ENCODE results near the gene LRP10. TPM values are rescaled to one million over a fixed set of nuclear protein-coding genes. Genes with fewer than 3 reads are reported as not detected.
"Not testable (repeated sequence)": the region's sequence is repeated elsewhere in the genome, so short reads cannot be mapped to it uniquely, and the experiment has no call there.

The LRP10 gene
- total RNA-seq, 1 donor from 2014 or later, result 38.6 TPM

DNA sequence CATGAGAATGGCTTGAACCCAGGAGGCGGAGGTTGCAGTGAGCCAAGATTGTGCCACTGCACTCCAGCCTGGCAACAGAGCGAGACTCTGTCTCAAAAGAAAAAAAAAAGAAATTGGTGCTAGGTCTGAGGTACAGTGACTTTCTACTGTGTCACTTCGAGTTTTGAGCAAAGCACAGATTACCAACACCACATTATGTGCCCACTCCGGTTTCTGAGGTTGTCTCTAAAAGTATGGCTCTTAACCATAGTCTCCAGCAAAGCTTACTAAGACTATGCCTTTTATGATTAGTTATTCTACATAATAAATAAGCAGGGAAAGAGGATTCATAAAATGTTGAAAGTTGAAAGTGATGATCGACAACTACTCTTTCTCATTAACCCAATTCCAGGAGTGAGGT lies 39.4 kb downstream of the LRP10 start:
- no peak overlapping the region for H3K27ac Mint-ChIP-seq
- H3K4me1 Mint-ChIP-seq, result peaks cover 5% of the 10 kb centered on the region
- no peaks in the 10 kb centered on the region for H3K27me3 Mint-ChIP-seq (ENCODE audit: low read depth)
- H3K9me3 Mint-ChIP-seq, result no peaks in the 10 kb centered on the region
- TF ChIP-seq, protein P1, sequence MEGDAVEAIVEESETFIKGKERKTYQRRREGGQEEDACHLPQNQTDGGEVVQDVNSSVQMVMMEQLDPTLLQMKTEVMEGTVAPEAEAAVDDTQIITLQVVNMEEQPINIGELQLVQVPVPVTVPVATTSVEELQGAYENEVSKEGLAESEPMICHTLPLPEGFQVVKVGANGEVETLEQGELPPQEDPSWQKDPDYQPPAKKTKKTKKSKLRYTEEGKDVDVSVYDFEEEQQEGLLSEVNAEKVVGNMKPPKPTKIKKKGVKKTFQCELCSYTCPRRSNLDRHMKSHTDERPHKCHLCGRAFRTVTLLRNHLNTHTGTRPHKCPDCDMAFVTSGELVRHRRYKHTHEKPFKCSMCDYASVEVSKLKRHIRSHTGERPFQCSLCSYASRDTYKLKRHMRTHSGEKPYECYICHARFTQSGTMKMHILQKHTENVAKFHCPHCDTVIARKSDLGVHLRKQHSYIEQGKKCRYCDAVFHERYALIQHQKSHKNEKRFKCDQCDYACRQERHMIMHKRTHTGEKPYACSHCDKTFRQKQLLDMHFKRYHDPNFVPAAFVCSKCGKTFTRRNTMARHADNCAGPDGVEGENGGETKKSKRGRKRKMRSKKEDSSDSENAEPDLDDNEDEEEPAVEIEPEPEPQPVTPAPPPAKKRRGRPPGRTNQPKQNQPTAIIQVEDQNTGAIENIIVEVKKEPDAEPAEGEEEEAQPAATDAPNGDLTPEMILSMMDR (IDR thresholded peaks at IDR 0.05; ENCODE audit: unreplicated experiment), result no peak
- peaks cover 21% of the 10 kb centered on the region for H3K36me3 Mint-ChIP-seq
- no peak overlapping the region for H3K4me3 Mint-ChIP-seq
- DNase-seq (ENCODE audit: low spot score in 2 of 2, unreplicated experiment in 2 of 2), result no peak

DNA sequence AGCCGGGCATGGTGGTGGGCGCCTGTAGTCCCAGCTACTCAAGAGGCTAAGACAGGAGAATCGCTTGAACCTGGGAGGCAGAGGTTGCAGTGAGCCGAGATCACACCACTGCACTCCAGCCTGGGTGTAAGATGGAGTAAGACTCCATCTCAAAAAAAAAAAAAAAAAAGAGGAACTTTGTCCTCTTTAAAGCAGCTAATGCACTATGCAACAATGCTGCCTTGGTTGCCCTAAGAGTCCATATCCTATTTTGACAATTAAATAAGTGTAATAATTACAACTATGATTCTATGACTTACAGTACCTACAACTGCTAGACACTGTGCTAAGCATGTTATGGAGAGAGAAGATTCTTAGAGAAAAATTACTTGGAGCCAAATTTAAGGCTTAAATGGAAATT lies 43.3 kb downstream of the LRP10 start:
- DNase-seq (ENCODE audit: low spot score in 2 of 2, unreplicated experiment in 2 of 2); H3K27me3 Mint-ChIP-seq (ENCODE audit: low read depth); H3K36me3 Mint-ChIP-seq; H3K4me3 Mint-ChIP-seq; H3K9me3 Mint-ChIP-seq; H3K27ac Mint-ChIP-seq: not testable (repeated sequence)
- peaks cover 27% of the 10 kb centered on the region for H3K4me1 Mint-ChIP-seq

DNA sequence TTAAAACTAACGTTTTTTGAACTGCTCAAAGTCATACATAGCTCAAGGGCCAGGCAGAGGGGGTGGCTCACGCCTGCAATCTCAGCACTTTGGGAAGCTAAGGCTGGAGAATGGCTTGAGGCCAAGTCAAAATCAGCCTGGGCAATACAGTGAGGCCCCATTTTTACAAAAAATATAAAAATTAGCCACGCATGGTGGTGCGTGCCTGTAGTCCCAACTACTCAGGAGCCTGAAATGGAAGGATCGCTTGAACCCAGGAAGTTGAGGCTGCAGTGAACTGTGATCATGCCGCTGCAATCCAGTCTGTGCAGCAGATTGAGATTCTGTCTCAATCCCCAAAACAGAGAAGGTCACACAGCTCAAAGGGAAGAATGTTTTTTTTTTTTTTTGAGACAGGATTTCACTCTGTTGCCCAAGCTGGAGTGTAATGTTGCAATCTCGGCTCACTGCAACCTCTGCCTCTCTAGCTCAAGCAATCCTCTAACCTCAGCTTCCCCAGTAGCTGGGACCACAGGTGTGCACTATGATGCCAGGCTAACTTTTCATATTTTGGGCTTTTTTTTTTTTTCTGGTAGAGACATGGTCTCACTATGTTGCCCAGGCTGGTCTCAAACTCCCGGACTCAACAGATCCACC lies 44.5 kb downstream of the LRP10 start:
- Mint-ChIP-seq H3K27ac (peak overlapping the region; percentile 43), H3K27me3 (ENCODE audit: low read depth) (no peaks in the 10 kb centered on the region), H3K9me3 (no peaks in the 10 kb centered on the region), H3K4me3 (no peak overlapping the region), H3K36me3 (peaks cover 10% of the 10 kb centered on the region), H3K4me1 (peaks cover 27% of the 10 kb centered on the region)
- TF ChIP-seq, protein P1 (IDR thresholded peaks at IDR 0.05; ENCODE audit: unreplicated experiment), result no peak
- no peak for DNase-seq (ENCODE audit: low spot score in 2 of 2, unreplicated experiment in 2 of 2)

DNA sequence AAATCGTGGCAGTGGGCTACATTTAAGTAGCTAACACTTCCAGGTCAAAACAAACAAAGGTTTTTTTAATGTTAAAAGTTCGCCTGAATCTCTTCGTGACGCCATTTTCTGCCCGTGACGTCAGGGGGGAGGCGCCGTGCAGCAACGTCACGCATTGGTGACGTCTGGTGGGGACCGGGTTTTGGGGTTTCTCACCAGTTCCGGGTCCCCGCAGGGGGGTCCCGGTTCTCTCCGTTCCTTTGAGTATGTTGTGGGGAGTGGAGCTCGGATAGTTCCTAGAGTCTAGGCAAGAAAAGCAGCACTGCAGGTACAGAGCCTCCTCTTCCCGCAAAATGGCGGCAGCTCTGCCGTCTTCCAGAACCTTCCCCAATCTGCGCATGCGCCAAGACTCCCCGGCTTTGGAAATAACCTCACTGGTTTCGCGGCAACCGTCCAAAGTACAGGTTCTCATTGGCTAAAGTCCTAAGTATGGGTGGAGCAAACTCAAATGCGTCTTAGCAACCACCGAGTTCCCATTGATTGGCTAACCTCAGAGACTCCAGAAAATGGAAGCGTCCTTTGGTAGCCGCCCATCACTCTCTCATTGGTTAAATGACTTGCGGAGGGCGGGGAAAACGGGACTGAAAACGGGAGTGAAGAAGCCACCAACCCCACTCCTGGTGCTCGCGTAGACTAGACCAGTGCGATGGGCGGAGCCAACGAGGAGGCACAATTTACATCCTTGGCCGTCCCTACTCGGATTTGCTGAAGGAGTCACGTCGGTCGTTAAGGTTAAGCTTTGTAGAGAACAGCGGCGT lies 47.5 kb downstream of the LRP10 start, which contains the start of gene RBM23:
RBM23 (minus strand) TSS at position 346 of the 797 bp plus-strand sequence.
- no peaks in the 10 kb centered on the region for H3K27me3 Mint-ChIP-seq (ENCODE audit: low read depth)
- peaks cover 22% of the 10 kb centered on the region for H3K4me1 Mint-ChIP-seq
- peak within 1 kb of the TSS; percentile 91 for H3K4me3 Mint-ChIP-seq
- peak; percentile 99 to 100 for DNase-seq (ENCODE audit: low spot score in 2 of 2, unreplicated experiment in 2 of 2)
- H3K9me3 Mint-ChIP-seq, result no peaks in the 10 kb centered on the region
- TF ChIP-seq, protein P1 (IDR thresholded peaks at IDR 0.05; ENCODE audit: unreplicated experiment), result no peak
- peaks cover 28% of the 10 kb centered on the region for H3K36me3 Mint-ChIP-seq
- peak within 1 kb of the TSS; percentile 100 for H3K27ac Mint-ChIP-seq

DNA sequence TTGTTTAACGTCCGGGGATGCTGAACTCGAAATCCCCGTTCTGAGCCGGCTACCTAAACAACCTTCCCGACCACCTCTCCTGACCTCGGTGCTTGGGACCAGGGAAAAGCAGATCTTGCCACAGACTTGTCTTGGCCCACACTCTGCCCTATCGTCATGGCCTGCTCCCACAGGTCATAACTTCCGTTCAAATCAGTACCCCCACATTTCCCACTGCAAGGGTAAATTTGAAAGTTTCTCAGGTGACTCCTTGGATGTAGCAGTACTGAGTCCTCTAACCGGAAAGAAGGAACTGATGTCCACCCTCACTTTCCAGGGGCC lies 48.0 kb downstream of the LRP10 start:
- Mint-ChIP-seq H3K27me3 (ENCODE audit: low read depth) (no peaks in the 10 kb centered on the region), H3K27ac (peak overlapping the region; percentile 100), H3K9me3 (no peaks in the 10 kb centered on the region), H3K4me3 (peak overlapping the region; percentile 91), H3K36me3 (peaks cover 30% of the 10 kb centered on the region), H3K4me1 (peaks cover 22% of the 10 kb centered on the region)
- TF ChIP-seq, protein P1 (IDR thresholded peaks at IDR 0.05; ENCODE audit: unreplicated experiment), result no peak
- no peak for DNase-seq (ENCODE audit: low spot score in 2 of 2, unreplicated experiment in 2 of 2)

DNA sequence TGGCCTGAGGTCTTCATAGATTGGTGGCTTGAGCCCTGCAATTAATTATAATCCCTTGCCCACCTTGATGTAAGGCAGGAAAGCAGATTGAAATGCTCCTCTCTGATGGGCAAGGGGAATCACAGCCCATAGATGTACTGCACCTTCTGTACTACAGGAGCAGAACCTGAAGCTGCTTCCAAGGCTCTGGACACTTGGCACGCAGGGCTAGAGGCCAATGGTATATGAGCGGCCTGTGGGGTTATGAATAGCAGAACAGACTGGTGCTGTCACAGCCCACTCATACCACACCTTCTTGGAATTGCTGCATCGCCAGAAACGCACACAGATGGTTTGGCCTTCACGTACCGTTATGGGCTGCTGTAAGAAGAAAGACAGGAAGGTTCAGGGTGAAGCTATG lies 49.2 kb downstream of the LRP10 start:
- Mint-ChIP-seq H3K36me3 (peaks cover 34% of the 10 kb centered on the region), H3K4me3 (no peak overlapping the region), H3K27me3 (ENCODE audit: low read depth) (no peaks in the 10 kb centered on the region), H3K9me3 (no peaks in the 10 kb centered on the region), H3K4me1 (peaks cover 22% of the 10 kb centered on the region), H3K27ac (peak overlapping the region; percentile 100)
- DNase-seq (ENCODE audit: low spot score in 2 of 2, unreplicated experiment in 2 of 2), result no peak
- TF ChIP-seq, protein P1 (IDR thresholded peaks at IDR 0.05; ENCODE audit: unreplicated experiment), result no peak

Data from mesothelial cell of epicardium (in vitro differentiated cells).